HG03108 (cell line): ENCODE data around the gene RPS8.
A peak's percentile ranks its signal among the peaks of the same experiment; 100 is the strongest.
"Not testable (repeated sequence)": the region's sequence is repeated elsewhere in the genome, so short reads cannot be mapped to it uniquely, and the experiment has no call there.

Experiments used
- ATAC-seq: cut with Tn5 transposase; IDR thresholded peaks from one replicate; pipeline ENCODE4 v1.9.1; 2021; ENCODE audit warnings: moderate library complexity; ENCODE audit not compliant: unreplicated experiment

The RPS8 gene

GRCh38 chr1:44780583-44781121, 5.3 kb downstream of the RPS8 start:
- no peak for ATAC-seq

- no peak for ATAC-seq
Measured at GRCh38 chr1:44783697-44784093, 8.4 kb downstream of the RPS8 start.

GRCh38 chr1:44784094-44785028, 9.0 kb downstream of the RPS8 start:
- no peak for ATAC-seq

GRCh38 chr1:44785029-44785380, 9.7 kb downstream of the RPS8 start:
- ATAC-seq = no peak

GRCh38 chr1:44785501-44786137, 10.3 kb downstream of the RPS8 start:
- ATAC-seq = no peak

- ATAC-seq = peak; percentile 42
Measured at GRCh38 chr1:44786138-44786840, 10.9 kb downstream of the RPS8 start.

GRCh38 chr1:44786841-44787426, 11.6 kb downstream of the RPS8 start:
- no peak for ATAC-seq

- ATAC-seq = no peak
Measured at GRCh38 chr1:44787506-44787905, 12.2 kb downstream of the RPS8 start.

- ATAC-seq = no peak
Measured at GRCh38 chr1:44788120-44788860, 12.9 kb downstream of the RPS8 start, which contains the start of gene BEST4. BEST4 (minus strand) TSS chr1:44788170; CDS start chr1:44787705, 465 bp downstream.

GRCh38 chr1:44790968-44791801, 15.8 kb downstream of the RPS8 start:
- ATAC-seq = no peak

GRCh38 chr1:44792736-44793502, 17.6 kb downstream of the RPS8 start:
- ATAC-seq = no peak

GRCh38 chr1:44797886-44798285, 22.5 kb downstream of the RPS8 start:
- ATAC-seq = not testable (repeated sequence)

GRCh38 chr1:44798481-44799365, 23.4 kb downstream of the RPS8 start:
- no peak for ATAC-seq

- ATAC-seq = peak; percentile 82
Measured at GRCh38 chr1:44799770-44800584, 24.6 kb downstream of the RPS8 start, which contains the start of gene PLK3. PLK3 (plus strand) TSS chr1:44800377; CDS start chr1:44800464, 87 bp downstream.

GRCh38 chr1:44801491-44802305, 26.4 kb downstream of the RPS8 start:
- no peak for ATAC-seq
